PC-3 (cell line): ENCODE data around the gene PQBP1. TPM values are rescaled to one million over a fixed set of nuclear protein-coding genes. Genes with fewer than 3 reads are reported as not detected.

ENCODE experiments used
- ATAC-seq: fragments of 200-7000 bp; cut with Tn5 transposase; 2 replicates; pipeline ENCODE4 v1.9.1; 2020; ENCODE audit warnings: mild to moderate bottlenecking, moderate library complexity
- BruUV-seq: library from RNA; stranded (reverse); fragments of 400-500 nt; replicated peaks from 2 replicates; lab custom pipeline; 2021; lab: Mats Ljungman, UMichigan
- CTCF ChIA-PET: fragments of 300-600 bp; sonication (Branson Sonifier 250); formaldehyde crosslinking; loops from one replicate; lab custom pipeline; 2022; ENCODE audit warnings: antibody characterized with exemption; lab: Charles Lee
- POLR2A ChIA-PET: fragments of 300-600 bp; sonication (Branson Sonifier 250); formaldehyde crosslinking; loops from one replicate; lab custom pipeline; 2022; ENCODE audit warnings: antibody characterized with exemption; ENCODE audit not compliant: unreplicated experiment; lab: Charles Lee
- DNase-seq: peaks from one replicate; pipeline ENCODE4 v3.0.0-alpha.2; 2015
- H2AFZ ChIP-seq: fragments of 300-600 bp; sonication (generic); 2 replicates; pipeline ENCODE4 v1.6.0; 2016; ENCODE audit warnings: antibody characterized with exemption, low read length
- H3F3A ChIP-seq: fragments of 300-600 bp; sonication (generic); one replicate; pipeline ENCODE4 v1.6.0; 2017; ENCODE audit warnings: antibody characterized with exemption, low read length, control low read depth, mild to moderate bottlenecking; ENCODE audit not compliant: unreplicated experiment
- H3K27ac ChIP-seq: fragments of 300-600 bp; sonication (generic); 2 replicates; pipeline ENCODE4 v1.5.1; 2016; ENCODE audit warnings: mild to moderate bottlenecking, low read length
- H3K27me3 ChIP-seq: fragments of 300-600 bp; sonication (generic); 2 replicates; pipeline ENCODE4 v1.6.1; 2016; ENCODE audit warnings: low read length, mixed read lengths
- H3K36me3 ChIP-seq: fragments of 300-600 bp; sonication (generic); 2 replicates; pipeline ENCODE4 v1.6.1; 2016; ENCODE audit warnings: low read depth, mixed run types, low read length, mixed read lengths
- H3K4me1 ChIP-seq: fragments of 300-600 bp; sonication (generic); 2 replicates; pipeline ENCODE4 v1.5.1; 2016; ENCODE audit warnings: low read length; ENCODE audit not compliant: insufficient read depth
- H3K4me2 ChIP-seq: fragments of 300-600 bp; sonication (generic); 2 replicates; pipeline ENCODE4 v1.6.0; 2016; ENCODE audit warnings: low read length
- H3K4me3 ChIP-seq: fragments of 300-600 bp; sonication (generic); 2 replicates; pipeline ENCODE4 v1.5.1; 2016; ENCODE audit warnings: mild to moderate bottlenecking, low read length, mixed read lengths
- H3K79me2 ChIP-seq: fragments of 300-600 bp; sonication (generic); 2 replicates; pipeline ENCODE4 v1.6.1; 2017; ENCODE audit warnings: low read length, mixed read lengths
- H3K9ac ChIP-seq: fragments of 300-600 bp; sonication (generic); 2 replicates; pipeline ENCODE4 v1.6.0; 2016; ENCODE audit warnings: mild to moderate bottlenecking, low read length
- H3K9me2 ChIP-seq: fragments of 300-600 bp; sonication (generic); replicated peaks from 2 replicates; pipeline ENCODE4 v1.6.1; 2016; ENCODE audit warnings: mixed run types, low read length, mixed read lengths
- H3K9me3 ChIP-seq: fragments of 300-600 bp; sonication (generic); 2 replicates; pipeline ENCODE4 v1.6.1; 2016; ENCODE audit warnings: low read length, mixed read lengths
- H4K20me1 ChIP-seq: fragments of 300-600 bp; sonication (generic); 2 replicates; pipeline ENCODE4 v1.6.1; 2016; ENCODE audit warnings: low read length, mixed read lengths
- CTCF ChIP-seq: fragments of 300-600 bp; sonication (generic); conservative IDR thresholded peaks from 2 replicates; pipeline ENCODE4 v1.5.1; 2017; ENCODE audit warnings: antibody characterized with exemption, low read depth, mild to moderate bottlenecking, low read length
- EZH2 ChIP-seq: fragments of 300-600 bp; sonication (generic); IDR thresholded peaks from one replicate; pipeline ENCODE4 v1.6.1; 2017; ENCODE audit warnings: antibody characterized with exemption, mild to moderate bottlenecking, low read length; ENCODE audit not compliant: unreplicated experiment
- EZH2phosphoT487 ChIP-seq: fragments of 300-600 bp; sonication (generic); IDR thresholded peaks from 2 replicates; pipeline ENCODE4 v1.6.1; 2018; ENCODE audit warnings: mild to moderate bottlenecking, antibody characterized with exemption, low read length, borderline replicate concordance
- intact Hi-C: fragments of 100-400 bp; cut with micrococcal nuclease; formaldehyde crosslinking; loops from 2 replicates; pipeline ENCODE4 v1.9.0; 2023
- total RNA-seq: library from RNA; depleted of rRNA; stranded (reverse); fragments of >200 nt; gene quantifications from 2 replicates; pipeline ENCODE4 v1.2.3, GENCODE V29; 2014

Gene PQBP1
- total RNA-seq, 1 experiment from 2014 or later, result 189 TPM

GRCh38 chrX:48936429-48937053 lies 38.8 kb downstream of the PQBP1 start:
- CTCF ChIA-PET, result no interaction called here
- H3K4me2 ChIP-seq, result no peak overlapping the region
- TF ChIP-seq EZH2phosphoT487 (no peak), EZH2 (no peak), CTCF (no peak)
- DNase-seq (no peak), ATAC-seq (no peak)
- H3K79me2 ChIP-seq, result no peaks in the 10 kb centered on the region; the same call in 1 of the 2 replicates
- H2AFZ ChIP-seq, result no peak overlapping the region
- H3K4me1 ChIP-seq, result no peaks in the 10 kb centered on the region
- peaks cover 25% of the 10 kb centered on the region for H3K36me3 ChIP-seq
- no peak overlapping the region for H3K27ac ChIP-seq
- H3K9ac ChIP-seq, result no peak overlapping the region
- intact Hi-C loops, result no loop called here
- H3K4me3 ChIP-seq, result no peak overlapping the region
- POLR2A ChIA-PET, result no interaction called here
- no peaks in the 10 kb centered on the region for H3F3A ChIP-seq
- no peaks in the 10 kb centered on the region for H3K9me2 ChIP-seq
- H3K27me3 ChIP-seq, result no peaks in the 10 kb centered on the region
- BruUV-seq, result no TSS peak
- no peaks in the 10 kb centered on the region for H3K9me3 ChIP-seq
- H4K20me1 ChIP-seq, result no peaks in the 10 kb centered on the region

- no peaks in the 10 kb centered on the region for H3K27me3 ChIP-seq
- no peaks in the 10 kb centered on the region for H3K9me3 ChIP-seq
- H3K4me3 ChIP-seq, result no peak overlapping the region
- intact Hi-C loops, result no loop called here
- no peak overlapping the region for H3K27ac ChIP-seq
- no TSS peak for BruUV-seq
- no peak overlapping the region for H2AFZ ChIP-seq
- H3K4me2 ChIP-seq, result no peak overlapping the region
- H3F3A ChIP-seq, result no peaks in the 10 kb centered on the region
- no peak overlapping the region for H3K9ac ChIP-seq
- CTCF ChIA-PET, result no interaction called here
- TF ChIP-seq CTCF (no peak), EZH2phosphoT487 (no peak), EZH2 (no peak)
- H4K20me1 ChIP-seq, result no peaks in the 10 kb centered on the region
- ATAC-seq (no peak), DNase-seq (no peak)
- H3K4me1 ChIP-seq, result no peaks in the 10 kb centered on the region
- no peaks in the 10 kb centered on the region for H3K9me2 ChIP-seq
- H3K36me3 ChIP-seq, result peaks cover 25% of the 10 kb centered on the region
- H3K79me2 ChIP-seq, result no peaks in the 10 kb centered on the region; the same call in 1 of the 2 replicates
- POLR2A ChIA-PET, result no interaction called here
Observed at GRCh38 chrX:48937054-48937907, 39.6 kb downstream of the PQBP1 start.
